WERI-Rb-1 (cell line): ENCODE results near the gene TECPR2.

Source experiments
- DNase-seq: peaks from one replicate; pipeline ENCODE4 v3.0.0-alpha.2; 2020
- H3K27ac ChIP-seq: fragments of 250-450 bp; sonication (Bioruptor Pico); 2 replicates; pipeline ENCODE4 v1.5.1; 2020; ENCODE audit warnings: mild to moderate bottlenecking, moderate library complexity
- H3K27me3 ChIP-seq: fragments of 250-450 bp; sonication (Bioruptor Pico); 2 replicates; pipeline ENCODE4 v1.5.1; 2021; ENCODE audit warnings: mild to moderate bottlenecking, low read depth, moderate library complexity; ENCODE audit not compliant: insufficient read depth, severe bottlenecking
- H3K36me3 ChIP-seq: fragments of 250-450 bp; sonication (Bioruptor Pico); 2 replicates; pipeline ENCODE4 v1.5.1; 2020; ENCODE audit warnings: mild to moderate bottlenecking, moderate library complexity
- H3K4me3 ChIP-seq: 2 replicates; pipeline ENCODE4 v1.5.1; 2011; ENCODE audit warnings: low read depth, mild to moderate bottlenecking, control low read depth, low read length
- H3K9me3 ChIP-seq: fragments of 250-450 bp; sonication (Bioruptor Pico); 2 replicates; pipeline ENCODE4 v1.5.1; 2021; ENCODE audit warnings: mild to moderate bottlenecking, moderate library complexity; ENCODE audit not compliant: severe bottlenecking
- TF ChIP-seq, protein P1 (sequence below): IDR thresholded peaks from 2 replicates; pipeline ENCODE4 v1.5.1; 2011; ENCODE audit warnings: low read depth, mild to moderate bottlenecking, control low read depth, inconsistent platforms, low read length

The TECPR2 gene

DNA sequence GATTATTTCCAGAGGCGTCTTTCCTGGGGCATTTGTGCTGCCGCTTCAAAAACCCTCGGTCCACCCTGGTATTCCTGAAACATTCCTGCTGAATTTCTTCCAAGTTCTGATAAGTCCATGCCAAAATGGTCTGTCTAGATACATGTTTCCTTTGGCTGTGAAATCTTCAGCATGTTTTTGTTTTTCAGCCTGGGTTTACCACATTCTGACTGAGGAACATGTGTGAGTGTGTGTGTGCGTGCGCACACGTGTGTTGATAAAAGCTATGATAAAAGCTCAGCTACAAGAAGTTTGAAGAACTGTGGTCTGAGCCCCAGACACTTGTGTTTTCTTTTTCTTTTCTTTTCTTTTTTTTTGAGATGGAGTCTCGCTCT, 124.5 kb downstream of the TECPR2 start:
- no peaks in the 10 kb centered on the region for H3K27me3 ChIP-seq
- H3K4me3 ChIP-seq: no peak overlapping the region
- TF ChIP-seq, protein P1, sequence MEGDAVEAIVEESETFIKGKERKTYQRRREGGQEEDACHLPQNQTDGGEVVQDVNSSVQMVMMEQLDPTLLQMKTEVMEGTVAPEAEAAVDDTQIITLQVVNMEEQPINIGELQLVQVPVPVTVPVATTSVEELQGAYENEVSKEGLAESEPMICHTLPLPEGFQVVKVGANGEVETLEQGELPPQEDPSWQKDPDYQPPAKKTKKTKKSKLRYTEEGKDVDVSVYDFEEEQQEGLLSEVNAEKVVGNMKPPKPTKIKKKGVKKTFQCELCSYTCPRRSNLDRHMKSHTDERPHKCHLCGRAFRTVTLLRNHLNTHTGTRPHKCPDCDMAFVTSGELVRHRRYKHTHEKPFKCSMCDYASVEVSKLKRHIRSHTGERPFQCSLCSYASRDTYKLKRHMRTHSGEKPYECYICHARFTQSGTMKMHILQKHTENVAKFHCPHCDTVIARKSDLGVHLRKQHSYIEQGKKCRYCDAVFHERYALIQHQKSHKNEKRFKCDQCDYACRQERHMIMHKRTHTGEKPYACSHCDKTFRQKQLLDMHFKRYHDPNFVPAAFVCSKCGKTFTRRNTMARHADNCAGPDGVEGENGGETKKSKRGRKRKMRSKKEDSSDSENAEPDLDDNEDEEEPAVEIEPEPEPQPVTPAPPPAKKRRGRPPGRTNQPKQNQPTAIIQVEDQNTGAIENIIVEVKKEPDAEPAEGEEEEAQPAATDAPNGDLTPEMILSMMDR: no peak
- no peaks in the 10 kb centered on the region for H3K9me3 ChIP-seq
- no peak overlapping the region for H3K27ac ChIP-seq
- no peaks in the 10 kb centered on the region for H3K36me3 ChIP-seq
- no peak for DNase-seq

DNA sequence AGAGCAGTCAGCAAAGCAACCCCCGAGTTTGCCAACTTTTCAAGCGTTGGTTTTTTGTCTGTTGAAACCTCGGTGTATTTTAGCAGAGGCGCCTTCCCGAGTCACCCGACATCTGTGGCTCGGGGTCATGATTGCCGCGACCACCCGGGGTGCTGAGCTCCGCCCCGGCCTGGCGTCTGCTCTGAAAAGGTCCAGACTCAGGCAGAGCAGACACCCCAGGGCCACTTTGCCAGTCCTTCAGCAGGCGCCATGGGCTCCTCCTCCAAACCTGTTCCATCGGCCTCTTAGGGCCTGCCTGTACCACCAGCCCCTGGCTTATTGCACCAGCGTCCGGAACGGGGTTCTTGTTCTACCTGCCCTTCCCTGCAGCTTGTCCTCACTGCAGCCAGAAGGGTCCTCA, 127.7 kb downstream of the TECPR2 start:
- no peak for DNase-seq
- Histone ChIP-seq H3K27me3 (no peaks in the 10 kb centered on the region), H3K27ac (no peak overlapping the region), H3K9me3 (no peaks in the 10 kb centered on the region), H3K36me3 (no peaks in the 10 kb centered on the region), H3K4me3 (no peak overlapping the region)
- TF ChIP-seq, protein P1: no peak

DNA sequence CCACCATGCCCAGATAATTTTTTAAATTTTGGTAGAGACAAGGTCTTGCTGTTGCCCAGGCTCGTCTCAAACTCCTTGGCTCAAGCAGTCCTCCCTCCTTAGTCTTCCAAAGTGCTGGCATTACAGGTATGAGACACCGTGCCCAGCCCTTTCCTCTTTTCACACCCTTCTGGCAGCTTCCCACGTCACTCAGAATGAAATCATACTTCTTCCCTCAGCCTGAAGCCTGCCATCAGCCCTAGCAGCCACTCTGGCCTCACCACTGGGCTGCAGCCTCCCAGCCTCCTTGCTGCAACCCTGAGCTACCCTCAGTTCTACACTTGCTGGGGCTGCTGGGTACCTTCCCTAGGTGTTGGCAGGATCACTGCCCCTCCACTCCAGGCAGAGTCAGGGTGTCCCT, 128.6 kb downstream of the TECPR2 start:
- DNase-seq: no peak
- H3K27ac ChIP-seq: no peak overlapping the region
- H3K4me3 ChIP-seq: no peak overlapping the region
- H3K27me3 ChIP-seq: no peaks in the 10 kb centered on the region
- H3K36me3 ChIP-seq: no peaks in the 10 kb centered on the region
- H3K9me3 ChIP-seq: no peaks in the 10 kb centered on the region
- TF ChIP-seq, protein P1: no peak

DNA sequence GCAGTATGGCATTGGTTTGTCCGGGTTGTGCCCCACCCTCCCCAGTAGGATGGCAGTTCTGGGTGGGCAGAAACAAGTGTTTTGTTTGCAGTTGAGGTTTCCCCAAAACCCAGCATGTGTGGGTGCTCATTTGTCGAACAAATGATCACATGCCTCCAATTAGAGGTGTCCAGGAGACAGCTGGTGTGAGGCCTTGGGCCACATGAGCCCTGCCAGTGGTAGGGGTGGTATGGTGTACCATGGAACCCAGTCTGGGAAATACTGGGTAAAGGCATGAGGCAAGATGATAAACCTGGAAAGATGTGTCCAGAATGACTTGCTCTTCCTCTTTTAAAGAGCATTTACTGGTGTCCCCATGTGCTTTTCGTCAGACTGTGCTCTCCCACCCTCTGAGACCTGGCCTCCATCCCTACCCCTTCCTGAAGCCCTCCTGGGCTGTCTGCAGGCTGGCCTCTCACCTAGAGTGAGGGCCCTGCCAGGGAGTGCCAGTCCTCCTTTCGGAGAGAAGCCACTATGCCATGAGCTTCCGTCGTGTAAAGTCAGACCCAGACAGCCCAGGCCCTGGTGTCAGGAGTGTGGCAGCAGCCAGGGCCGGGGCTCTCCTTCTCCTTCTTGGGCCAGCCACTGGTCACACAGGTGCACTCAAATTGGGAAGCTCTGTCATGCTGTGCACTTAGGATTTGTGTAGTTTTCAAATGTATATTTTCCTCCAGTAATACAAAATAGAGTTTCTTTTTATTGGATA, 129.2 kb downstream of the TECPR2 start:
- Histone ChIP-seq H3K27ac (no peak overlapping the region), H3K27me3 (no peaks in the 10 kb centered on the region)

DNA sequence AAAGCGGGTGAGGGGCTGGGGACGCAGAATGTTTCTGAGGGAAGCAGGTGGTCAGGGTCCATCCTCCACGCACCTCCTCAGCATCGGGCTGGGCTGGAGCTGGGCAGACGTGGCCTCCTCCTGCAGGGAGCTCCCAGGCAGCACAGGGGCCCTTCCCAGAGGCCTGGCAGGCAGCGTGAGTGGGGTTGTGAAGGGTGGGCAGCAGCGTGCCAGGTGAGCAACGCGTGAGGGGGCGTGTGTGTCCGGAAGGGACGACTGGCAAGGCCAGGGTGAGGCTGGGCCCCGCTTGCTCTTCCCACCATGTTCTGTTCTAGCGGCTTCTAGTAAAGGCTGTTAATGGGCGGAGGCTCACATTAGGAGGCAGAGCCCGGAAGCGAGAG, 129.8 kb downstream of the TECPR2 start:
- Histone ChIP-seq H3K4me3 (no peak overlapping the region), H3K27ac (no peak overlapping the region), H3K36me3 (no peaks in the 10 kb centered on the region), H3K9me3 (no peaks in the 10 kb centered on the region), H3K27me3 (no peaks in the 10 kb centered on the region)
- TF ChIP-seq, protein P1: no peak
- DNase-seq: no peak

More for the DNA sequence above, 129.2 kb downstream of the TECPR2 start:
- TF ChIP-seq, protein P1: no peak
- Histone ChIP-seq H3K36me3 (no peaks in the 10 kb centered on the region), H3K4me3 (no peak overlapping the region), H3K9me3 (no peaks in the 10 kb centered on the region)
- DNase-seq: no peak

DNA sequence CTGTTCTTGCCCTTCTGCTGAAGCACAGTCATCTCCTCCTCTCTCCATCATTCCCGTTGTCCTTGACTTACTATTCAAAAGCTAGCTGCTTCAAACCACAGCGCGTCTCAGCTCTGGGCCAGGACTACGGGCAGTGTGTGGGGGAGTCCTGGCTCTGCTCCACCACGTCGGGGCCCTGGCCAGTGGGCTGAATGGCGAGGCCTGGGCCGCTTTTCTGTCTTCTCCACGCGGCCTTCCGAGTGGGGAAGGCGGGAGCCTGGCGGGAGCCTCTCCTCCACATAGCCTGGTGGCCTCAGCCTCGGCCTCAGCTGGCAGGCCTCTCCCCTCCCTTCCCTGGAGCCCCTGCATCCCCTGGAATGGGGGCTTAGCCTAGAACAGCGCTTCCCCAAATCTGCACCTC, 130.4 kb downstream of the TECPR2 start:
- TF ChIP-seq, protein P1: no peak
- DNase-seq: no peak
- H3K9me3 ChIP-seq: no peaks in the 10 kb centered on the region
- no peak overlapping the region for H3K4me3 ChIP-seq
- no peaks in the 10 kb centered on the region for H3K36me3 ChIP-seq
- H3K27ac ChIP-seq: no peak overlapping the region
- no peaks in the 10 kb centered on the region for H3K27me3 ChIP-seq
